Non-pigmented ciliary epithelial cell (primary cell): ENCODE measurements around the gene SERPINB6.
A peak's percentile ranks its signal among the peaks of the same experiment; 100 is the strongest.
"Not testable (repeated sequence)": the region's sequence is repeated elsewhere in the genome, so short reads cannot be mapped to it uniquely, and the experiment has no call there.

Source experiments
- DNase-seq: peaks from one replicate; pipeline ENCODE4 v3.0.0-alpha.2; 2010; ENCODE audit warnings: low read depth

SERPINB6 gene

DNA sequence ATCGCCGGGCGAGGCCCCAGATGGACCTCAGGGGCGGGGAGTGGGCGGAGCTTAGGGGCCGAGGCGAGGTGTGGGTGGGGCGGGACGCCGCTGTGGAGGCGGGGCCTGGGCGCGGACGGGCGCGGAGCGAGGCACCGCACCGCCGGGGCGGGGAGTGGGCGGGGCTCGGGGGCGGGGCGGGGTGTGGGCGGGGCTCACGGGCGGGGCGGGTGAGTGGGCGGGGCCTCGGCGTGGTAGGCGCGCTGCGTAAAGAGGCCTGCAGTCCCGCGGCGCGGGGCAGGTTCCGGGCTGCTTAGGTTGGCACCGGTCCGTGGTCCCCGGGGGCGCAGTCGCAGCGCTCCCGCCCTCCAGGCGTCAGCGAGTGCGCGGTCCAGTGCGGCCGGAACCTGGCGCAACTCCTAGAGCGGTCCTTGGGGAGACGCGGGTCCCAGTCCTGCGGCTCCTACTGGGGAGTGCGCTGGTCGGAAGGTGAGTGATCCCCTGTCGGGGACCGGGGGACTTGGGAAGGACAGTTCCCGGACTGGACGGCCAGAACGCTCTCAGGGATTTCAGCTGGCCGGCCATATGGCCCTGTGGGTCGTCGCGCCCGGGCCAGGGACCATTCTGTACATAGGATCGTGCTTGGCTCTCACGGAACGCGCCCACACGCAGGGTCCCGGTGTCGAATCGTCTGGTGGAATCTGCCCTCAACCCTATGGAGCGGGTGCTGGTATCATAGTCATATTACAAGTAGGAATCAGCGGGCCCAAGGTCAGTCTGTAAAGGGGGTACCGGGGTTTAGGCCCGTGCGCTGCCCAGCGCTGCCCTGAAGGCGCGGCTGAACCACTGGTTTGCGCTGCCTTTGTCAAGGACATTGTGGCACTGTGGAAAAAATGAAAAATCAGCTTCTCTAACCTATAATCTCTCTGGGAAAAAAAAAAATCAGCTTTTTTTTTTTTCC, 28.5 kb upstream of the SERPINB6 start, which contains the start of gene NQO2:
Gene NQO2, plus strand, starts transcription at position 277 of the 940 bp plus-strand sequence. CDS start 6,659 bp downstream, outside the sequence.
- DNase-seq, result no peak

DNA sequence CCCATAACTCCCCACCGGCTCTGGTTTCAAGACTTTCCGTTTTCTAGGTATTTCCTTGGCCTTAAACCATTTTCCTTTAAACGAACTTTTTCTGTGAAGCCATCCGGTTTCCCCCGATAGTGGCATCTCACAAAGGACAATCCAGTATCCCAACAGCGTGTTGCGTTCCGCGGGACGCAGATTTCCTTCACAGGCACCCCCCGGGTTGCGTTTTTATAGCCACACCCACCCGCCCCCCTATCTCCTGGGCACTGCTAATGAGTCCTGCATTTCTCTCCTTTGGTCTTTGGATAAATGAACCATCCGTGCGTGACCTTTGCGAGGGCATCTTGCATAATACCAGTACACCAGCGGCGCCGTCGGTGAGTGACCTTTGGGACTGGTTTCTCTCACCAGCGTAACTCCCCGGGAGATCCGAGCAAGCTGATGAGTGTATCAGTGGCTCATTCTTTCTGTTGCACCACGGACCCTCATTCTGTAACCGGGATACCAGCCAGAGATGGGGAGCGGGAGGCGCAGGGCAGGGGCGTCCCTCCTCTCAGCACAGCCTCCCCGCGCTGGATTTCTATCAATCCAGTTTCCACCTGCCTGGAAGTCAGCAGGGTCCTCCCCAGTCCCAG, 27.7 kb upstream of the SERPINB6 start:
- DNase-seq, result no peak

DNA sequence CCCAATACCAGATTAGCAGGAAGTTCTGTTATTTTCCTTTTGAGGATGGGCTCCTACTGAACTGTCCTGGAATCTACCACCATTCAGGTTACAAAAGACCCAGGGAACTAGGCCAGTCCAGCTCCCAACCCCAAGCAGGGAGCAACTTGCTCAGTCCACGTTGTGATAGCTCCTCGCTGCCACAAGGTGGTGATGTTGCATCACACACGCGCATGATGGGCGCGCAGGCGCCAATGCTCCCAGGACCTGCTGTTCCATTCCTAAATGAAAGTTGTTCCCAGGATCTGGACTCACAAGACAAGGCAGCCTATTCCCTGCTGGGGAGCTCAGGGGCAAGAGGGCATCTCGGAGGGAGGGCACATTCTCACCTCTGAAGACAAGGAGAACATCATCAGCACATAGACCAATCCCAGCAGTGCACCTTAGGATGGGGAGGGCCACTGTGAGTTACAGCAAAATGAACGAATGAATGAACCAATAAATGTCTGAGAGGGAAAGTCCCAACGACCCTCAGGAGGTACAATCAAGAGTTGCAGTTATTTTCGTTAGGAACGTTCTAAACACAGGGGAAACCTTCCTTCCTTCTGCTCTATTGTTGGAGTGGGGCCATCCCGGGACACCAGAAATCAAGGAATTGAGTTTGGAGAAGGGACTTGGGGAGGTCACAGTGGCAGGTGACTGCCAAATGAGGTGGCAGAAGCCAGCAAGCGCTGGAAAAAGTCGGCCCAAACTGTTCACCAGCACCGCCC, 27.1 kb upstream of the SERPINB6 start:
- not testable (repeated sequence) for DNase-seq

DNA sequence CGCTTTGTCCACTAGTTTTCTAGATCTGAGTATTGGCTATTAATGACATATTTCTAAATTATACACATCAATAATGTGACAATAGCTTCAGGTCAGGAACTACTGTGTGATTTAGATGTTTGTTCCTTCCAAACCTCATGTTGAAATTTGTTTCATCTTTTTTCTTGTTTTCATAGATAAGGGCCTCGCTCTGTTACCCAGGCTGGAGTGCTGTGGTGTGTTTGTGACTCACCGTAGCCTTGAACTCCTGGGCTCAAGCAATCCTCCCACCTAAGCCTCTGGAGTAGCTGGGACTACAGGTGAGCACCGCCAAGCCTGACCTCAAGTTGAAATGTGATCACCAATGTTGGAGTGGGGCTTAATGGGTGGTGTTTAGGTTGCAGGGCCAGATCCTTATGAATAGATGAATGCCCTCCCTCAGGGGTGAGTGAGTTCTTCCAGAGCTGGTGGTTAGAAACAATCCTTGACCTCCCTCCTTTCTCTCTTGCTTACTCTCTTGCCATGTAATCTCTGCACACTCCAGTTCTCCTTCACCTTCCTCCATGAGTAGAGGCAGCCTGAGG, 22.5 kb upstream of the SERPINB6 start:
- no peak for DNase-seq

DNA sequence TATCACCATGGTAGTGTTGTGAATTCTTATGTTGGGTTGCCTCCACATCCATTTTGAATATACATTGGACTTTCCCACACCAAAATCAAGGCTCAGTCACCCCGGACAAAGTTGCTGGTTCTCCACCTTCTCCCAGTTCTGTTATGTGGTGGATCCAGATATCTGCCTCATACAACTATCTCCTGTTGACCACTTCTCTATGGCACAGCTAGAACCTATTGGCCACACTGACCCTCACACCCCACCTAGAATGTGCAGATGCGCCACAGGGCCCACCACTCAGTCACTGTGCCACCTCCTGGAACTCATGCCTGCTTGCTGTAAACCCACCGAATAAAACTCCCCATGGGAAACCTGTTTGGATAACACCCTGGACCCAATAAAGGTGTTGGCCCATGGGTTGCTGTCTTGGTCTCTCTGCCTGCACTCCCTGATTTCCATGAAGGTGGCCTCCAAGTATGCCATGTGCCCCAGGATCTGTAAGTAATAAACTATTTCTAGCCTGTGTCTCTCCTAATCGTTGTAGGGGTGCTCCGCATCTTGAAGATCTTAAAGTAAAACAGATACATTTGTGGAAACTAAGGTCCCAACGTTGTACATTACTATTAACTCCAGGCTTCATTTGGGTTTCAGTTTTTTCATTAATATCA, 21.1 kb upstream of the SERPINB6 start:
- DNase-seq, result no peak

DNA sequence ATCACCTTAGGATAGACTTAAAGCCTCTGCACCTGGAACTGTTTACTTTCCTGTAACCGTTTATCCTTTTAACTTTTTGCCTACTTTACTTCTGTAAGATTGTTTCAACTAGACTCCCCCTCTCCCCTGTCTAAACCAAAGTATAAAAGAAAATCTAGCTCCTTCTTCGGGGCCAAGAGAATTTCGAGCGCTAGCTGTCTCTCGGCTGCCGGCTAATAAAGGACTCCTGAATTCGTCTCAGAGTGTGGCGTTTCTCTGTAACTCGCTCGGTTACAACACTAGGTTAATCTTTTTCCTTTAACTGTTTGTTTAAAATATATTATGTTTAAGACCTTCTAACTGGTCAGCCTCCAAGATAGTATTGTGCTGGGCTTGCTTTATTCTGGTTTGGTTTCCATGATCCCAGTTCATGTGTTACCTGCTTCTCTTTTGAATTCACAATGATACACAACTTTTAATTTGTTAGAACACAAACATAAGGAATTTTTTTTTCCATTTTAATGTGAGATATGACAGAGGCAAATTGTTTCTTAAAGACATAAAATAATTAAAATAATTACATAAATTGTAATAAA, 19.7 kb upstream of the SERPINB6 start:
- DNase-seq, result no peak

DNA sequence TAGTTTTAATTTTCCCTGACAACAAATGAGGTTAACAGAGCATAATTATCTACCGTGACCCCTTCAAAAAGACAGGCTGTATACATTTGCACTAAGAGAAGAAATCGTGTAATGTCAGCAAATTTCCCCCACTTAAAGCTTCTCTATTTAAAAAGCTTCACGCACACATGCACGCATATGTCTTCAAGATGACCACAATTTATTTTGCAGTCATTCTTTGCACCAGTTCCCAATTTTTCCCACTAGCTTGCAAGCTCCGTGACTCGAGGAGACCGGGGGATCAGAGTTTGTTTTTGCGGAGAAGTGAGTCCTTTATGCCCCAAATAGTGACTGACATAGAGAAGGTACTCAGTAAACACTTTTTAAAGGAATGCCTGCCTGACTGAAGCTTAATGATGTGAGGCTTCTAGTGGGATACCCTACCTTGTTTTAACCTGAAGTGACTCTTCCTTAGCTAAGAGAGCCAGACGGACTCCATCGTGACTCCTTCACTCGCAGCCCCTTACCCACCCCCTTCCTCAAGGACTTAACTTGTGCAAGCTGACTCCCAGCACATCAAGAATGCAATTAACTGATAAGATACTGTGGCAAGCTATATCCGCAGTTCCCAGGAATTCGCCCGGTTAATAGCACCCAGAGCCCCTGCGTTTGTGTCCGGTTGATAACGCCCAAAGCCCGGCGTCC, 19.0 kb upstream of the SERPINB6 start:
- DNase-seq, result no peak

DNA sequence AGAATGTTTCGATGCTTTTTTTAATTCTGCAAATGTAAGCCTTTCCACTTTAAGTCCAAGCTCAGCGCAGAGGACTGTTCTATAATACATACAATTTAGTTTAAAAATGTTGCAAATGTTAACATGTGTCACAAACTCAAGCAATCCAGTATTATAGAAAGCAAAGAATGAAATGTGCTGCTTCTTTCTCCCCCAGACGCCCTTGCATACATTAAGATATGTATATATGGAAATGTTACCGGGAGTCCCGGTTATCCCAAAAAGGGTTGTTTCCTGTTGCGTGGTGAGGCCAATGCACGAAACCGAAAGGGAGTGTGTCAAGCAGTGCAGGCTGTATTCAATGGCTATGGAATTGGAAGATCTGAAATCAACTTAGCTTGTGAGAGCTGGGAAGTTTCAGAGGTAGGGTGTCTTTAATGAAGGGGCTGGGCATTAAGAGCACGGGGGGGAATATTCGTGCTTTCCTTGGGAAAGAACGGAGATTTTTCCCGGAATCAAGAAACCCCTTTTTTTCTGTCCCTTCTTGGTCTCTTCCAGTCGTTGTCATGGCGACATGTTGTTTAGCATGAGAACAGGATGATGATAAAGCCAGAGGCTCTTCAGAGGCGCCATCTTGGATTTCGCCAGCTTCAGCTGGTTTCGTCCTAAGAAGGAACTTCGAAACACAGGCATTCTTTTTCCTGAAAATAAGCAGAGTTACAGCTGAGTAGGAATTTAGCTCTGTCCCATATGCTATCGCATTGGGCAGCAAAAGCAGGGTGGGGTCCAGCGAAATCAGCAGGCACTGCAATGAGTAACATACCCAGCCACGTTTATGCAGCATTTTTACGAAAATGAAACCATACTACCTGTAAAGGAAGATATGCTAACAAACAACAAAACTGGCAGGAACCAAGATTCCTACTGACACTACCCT, 18.2 kb upstream of the SERPINB6 start:
- peak; percentile 91 for DNase-seq

DNA sequence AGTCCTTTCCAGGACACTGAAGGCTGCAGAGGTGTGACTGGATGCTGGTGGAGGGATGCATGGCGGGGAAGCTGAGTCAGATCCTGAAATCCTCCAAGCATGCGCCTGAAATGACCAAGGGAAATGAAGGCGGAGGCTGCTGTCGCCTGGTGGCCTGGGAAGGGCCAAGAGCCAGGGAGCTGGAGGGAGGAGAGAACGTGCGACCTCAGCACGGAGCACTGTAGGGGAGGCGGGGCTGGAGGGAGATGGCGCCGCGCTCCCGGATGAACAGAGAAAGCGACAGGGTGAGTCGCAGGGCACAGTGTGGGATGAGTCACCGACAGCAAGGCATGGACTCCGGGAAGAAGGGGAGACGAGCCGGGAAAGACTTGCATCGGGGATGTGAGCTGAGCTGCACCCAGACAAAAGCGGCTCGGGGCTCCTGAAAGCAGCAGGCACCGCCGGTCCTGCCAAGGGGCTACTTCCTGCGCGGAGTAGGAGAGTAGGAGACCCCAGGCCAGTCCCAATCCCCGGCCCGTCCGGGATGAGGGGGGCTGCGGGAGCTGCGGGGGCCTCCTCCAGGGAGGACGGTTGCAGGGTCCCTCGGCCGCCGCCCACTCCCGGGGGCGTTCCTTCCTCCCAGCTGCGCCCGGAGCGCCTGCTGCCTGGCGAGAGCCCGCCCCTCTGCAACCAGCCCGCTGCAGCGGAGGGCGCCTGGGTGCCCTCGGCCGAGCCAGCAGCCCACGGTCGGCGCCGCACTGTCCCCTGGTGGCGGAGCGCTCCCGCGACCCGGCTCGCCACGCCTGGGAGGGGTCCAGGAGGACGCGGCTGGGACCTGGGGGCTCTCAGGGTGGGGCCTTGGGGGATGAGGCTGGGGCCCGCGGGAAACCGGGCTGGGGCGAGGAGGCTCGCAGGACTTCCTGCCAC, 17.3 kb upstream of the SERPINB6 start:
- DNase-seq, result peak; percentile 80

DNA sequence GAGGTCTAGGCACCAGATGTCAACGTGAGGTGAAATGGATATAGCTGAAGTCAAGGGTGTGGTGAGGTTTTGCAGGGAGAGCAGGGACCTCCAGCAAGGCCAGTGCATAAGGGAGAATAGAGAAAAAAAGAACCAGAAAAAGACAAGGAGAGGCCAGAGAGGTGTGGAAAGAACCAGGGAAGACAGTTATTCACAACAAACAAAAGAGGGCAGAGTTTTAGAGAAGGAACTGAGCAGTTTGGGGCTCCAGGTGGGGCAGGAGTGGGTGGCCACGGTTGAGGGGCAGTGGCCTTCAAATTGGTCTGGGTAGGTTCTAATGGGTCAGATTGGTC, 16.7 kb upstream of the SERPINB6 start:
- no peak for DNase-seq

DNA sequence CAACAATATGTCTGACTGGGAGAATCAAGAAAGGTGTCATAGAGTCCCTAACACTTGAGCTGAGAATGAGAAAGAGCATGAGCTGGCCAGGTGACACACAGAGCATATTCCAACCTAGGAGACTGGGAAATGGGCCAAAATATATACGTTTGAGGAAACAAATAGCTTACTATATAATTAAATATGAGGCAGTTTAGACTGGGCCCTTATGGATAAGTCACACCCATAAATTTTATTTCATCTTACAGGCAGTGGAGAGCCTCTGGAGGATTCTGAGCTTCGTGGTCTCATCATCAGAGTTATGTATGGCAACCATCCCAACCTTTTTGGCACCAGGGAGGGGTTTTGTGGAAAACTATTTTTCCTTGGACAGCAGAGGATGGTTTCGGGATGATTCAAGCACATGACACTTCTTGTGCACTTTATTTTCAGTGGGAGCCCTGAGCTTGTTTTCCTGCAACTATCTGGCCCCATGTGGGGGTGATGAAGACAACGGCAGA, 15.4 kb upstream of the SERPINB6 start:
- no peak for DNase-seq

DNA sequence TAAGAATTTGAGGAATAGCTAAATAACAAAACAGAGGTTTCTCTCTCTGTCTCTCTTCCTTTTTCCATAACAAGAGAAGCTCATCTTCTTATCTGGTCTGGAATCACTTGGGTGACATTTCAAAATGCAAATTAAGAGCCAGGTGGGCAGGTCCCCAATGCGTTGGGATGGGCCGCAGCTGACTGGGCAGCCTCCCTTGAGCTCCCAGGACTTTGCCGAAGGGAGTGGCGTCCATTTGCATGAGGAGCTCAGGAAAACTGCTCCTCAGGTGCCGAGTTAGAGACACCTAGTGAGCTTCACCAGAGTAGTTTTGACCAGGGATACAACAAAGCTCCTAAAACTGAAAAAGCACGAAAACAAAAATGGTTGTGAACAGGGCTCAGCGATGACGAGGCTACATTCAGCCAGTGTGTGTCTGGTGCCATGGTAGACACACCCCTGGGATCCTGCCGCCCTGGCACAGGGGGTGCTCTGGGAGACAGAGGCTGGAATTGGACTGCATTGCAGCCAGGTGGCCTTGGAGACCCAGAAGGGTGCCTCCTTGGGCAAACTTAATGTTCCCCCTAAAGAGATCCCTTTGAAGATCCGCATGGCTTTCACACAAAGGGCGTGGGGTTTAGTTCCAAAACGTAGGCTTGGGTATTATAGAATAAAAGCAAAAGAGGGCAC, 13.5 kb upstream of the SERPINB6 start:
- no peak for DNase-seq

DNA sequence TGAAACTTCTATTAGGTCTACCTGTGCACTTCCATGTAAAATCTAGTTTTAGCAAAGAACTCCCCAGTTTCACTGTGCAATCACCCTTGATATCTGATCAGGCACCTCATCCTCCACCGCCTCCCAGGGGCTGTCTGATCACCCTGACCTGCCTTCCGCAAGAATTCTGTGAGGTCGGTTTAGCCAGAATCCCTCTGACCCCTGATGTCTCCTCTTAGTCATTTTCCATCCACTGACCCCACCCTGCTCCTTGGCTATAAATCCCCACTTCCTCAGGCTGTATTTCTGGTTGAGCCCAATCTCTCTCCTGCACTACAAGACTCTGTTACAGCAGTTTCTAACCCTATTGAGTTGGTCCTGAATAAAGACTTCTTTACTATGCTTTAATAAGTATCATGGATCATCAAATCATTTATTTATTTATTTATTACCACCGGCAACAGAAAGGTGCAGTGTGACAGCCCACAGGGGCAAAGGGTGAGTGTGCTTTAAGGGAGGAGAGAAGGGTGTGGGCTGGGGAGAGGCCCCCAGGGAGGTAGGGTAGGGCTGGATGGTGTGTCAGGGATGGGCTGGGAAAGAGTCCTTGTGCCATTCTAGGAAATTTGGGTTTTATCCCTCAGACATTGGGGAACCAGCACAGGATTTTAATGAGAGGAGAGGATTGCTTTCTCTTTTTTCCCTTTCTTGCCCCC, 11.2 kb upstream of the SERPINB6 start:
- DNase-seq, result no peak

DNA sequence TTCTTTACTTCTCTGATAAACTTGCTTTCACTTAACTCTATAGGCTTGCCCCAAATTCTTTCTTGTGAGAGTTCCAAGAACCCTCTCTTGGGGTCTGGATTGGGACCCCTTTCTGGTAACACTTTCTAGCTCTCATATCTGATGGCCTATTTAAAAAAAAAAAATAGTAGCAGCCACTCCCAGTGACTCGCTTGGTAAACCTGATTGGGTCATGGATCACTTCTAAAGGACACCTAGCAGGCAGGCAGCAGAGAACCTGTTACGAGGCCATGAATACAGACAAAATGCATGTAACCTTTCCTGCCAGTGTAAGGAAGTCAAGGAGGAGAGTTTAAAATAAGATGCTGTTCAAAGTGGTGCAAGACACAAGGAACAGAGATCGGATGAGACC, 9.1 kb upstream of the SERPINB6 start:
- DNase-seq, result no peak

DNA sequence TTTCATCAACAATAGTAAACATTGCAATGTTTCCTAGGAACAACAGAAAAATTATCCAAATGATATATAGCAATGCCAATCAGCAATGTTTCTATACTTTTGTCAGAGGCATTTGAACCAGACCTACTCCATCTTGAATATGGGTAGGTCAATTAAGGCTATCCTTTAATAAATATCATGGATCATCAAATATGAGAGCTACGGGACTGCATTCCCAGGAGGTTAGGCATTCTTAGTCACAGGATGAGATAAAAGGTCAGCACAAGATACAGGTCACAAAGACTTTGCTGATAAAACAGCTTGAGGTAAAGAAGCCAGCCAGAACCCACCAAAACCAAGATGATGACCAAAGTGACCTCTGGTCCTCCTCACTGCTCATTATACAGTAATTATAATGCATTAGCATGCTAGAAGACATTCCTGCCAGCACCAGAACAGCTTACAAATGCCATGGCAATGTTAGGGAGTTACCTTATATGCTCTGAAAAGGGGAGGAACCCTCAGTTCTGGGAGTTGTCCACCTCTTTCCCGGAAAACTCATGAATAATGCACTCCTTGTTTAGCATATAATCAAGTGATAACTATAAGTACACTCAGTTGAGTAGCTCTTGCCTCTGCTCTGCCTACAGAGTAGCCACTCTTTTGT, 8.6 kb upstream of the SERPINB6 start:
- DNase-seq, result no peak

DNA sequence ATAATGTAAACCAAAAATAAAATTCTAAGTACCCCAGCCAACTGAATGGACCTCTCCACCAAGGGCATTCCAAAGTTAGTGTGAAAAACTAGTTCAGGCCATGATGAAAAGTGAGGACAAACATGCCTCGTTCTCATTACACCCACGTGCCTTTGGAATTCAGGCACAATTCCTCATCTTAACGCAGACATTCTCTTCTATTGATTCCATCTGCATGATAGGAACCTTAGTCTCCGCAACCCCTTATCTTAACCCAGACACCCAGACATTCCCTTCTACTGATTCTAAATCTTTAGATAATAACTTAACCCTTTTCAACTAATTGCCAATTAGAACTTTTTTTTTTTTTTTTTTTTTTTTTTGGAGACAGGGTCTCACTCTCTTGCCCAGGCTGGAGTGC, 7.6 kb upstream of the SERPINB6 start:
- no peak for DNase-seq
